Gastroesophageal sphincter (tissue), 4 donors: ENCODE data around the gene ASAH2. TPM values are rescaled to one million over a fixed set of nuclear protein-coding genes. Genes with fewer than 3 reads are reported as not detected.
A peak's percentile ranks its signal among the peaks of the same experiment; 100 is the strongest.

Experiments used
- ATAC-seq: fragments of 150-250 bp; one replicate; pipeline ENCODE4 v1.9.1; 2016; ENCODE audit warnings: mild to moderate bottlenecking, moderate library complexity
- H3K27ac ChIP-seq, 4 donors: fragments of 200-600 bp; sonication (generic) in 3 of 4; 1 replicate in 3 of 4; 2 replicates in 1 of 4; pipeline ENCODE4 v1.5.1; 2016 to 2019
- H3K27me3 ChIP-seq: fragments of 200-600 bp; sonication (generic); one replicate; pipeline ENCODE4 v1.5.1; 2019
- H3K36me3 ChIP-seq, 2 donors: fragments of 200-600 bp; sonication (generic); one replicate each; pipeline ENCODE4 v1.5.1; 2019; ENCODE audit warnings: control low read depth in 1 of 2
- H3K4me1 ChIP-seq, 3 donors: fragments of 200-600 bp; sonication (generic); 1 replicate in 2 of 3; 2 replicates in 1 of 3; pipeline ENCODE4 v1.5.1; 2016 to 2019; ENCODE audit warnings: control low read depth in 2 of 3
- H3K4me3 ChIP-seq, 2 donors: fragments of 200-600 bp; sonication (generic); one replicate each; pipeline ENCODE4 v1.5.1; 2019; ENCODE audit warnings: mild to moderate bottlenecking in 1 of 2, moderate library complexity in 1 of 2
- H3K9me3 ChIP-seq, 3 donors: fragments of 200-600 bp; sonication (generic); one replicate each; pipeline ENCODE4 v1.5.1; 2017 to 2019; ENCODE audit warnings: control low read depth in 2 of 3
- EP300 ChIP-seq: sonication (generic); formaldehyde crosslinking; IDR thresholded peaks from one replicate; pipeline ENCODE4 v1.6.1; 2017; ENCODE audit warnings: antibody characterized with exemption, mild to moderate bottlenecking
- POLR2A ChIP-seq, 2 donors: fragments of 450-650 bp; IDR thresholded peaks; one replicate each; pipeline ENCODE4 v1.6.1; 2017; ENCODE audit warnings: antibody characterized with exemption in 2 of 2, mild to moderate bottlenecking in 2 of 2, moderate library complexity in 1 of 2
- POLR2AphosphoS5 ChIP-seq: sonication (generic); formaldehyde crosslinking; IDR thresholded peaks from one replicate; pipeline ENCODE4 v1.6.1; 2017; ENCODE audit warnings: antibody characterized with exemption
- WGBS, 2 donors: methylation state at CpG; one replicate each; pipeline ENCODE4 v1.1.5; 2018; ENCODE audit warnings: low coverage in 1 of 2; 5-methylcytosine and 5-hydroxymethylcytosine counted together
- total RNA-seq, 4 donors: library from RNA; depleted of rRNA; stranded (reverse); fragments of >200 nt; gene quantifications; one replicate each; pipeline ENCODE4 v1.1.0, GENCODE V29; 2016
- TF ChIP-seq, protein P1 (sequence below), 4 experiments: fragments of 200-600 bp in 2 of 4; fragments of 450-650 bp in 2 of 4; sonication (generic) in 1 of 4; IDR thresholded peaks; one replicate each; pipeline ENCODE4 v1.5.1; 2017 to 2019; ENCODE audit warnings: antibody characterized with exemption in 4 of 4, mild to moderate bottlenecking in 2 of 4, moderate library complexity in 2 of 4

ASAH2 gene
- total RNA-seq, 4 donors from 2014 or later, result 0.27 to 1.2 (median 0.61) TPM

DNA sequence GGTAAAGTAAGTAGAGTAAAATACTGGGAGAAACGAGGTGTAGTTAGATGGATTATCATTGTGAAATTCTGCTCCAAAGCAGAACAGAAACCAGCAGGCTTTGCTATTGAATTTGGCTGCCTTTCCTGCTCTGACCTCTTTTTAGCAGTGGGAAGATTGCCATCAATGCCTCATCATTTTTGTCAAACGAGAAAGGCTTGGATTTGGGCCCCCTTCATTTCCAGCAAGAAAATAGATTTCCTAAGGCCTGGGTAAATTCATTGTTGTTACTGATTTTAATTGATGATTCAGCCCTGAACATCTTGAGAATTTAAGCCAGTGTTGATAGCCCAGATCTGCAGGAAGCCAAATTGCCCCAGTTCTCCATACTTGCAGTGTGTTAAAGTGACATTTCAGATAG lies 35.2 kb upstream of the ASAH2 start:
- WGBS, 2 donors, result 0 to 10% methylated on average over 2 of the region's 2 CpGs
- peak; percentile 51 for ATAC-seq
- no peak overlapping the region for H3K4me3 ChIP-seq

DNA sequence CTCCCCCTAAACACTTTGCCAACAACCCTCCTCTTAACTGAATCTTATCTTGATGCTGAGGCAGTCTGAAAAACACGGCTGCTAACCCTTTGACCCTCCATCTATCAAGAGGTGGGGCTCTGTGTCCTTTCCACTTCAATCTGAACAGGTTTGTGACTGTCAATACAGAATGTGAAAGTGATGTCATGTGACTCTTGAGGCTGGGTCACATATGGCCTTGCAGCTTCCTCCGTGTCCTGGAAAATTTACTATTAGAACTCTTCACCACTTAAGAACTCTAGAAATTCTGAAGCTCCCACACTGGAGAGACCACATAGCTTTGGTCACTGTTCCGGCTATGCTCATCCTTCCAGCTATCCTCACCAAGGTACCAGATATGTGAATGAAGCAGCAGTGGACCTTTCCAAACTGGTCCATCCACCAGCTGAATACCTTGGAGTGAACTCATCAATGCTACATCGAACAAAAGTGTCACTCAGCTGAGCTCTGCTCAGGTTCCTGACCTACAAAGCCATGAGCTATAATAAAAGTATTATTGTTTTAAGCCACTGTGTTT lies 30.7 kb upstream of the ASAH2 start:
- 71 to 76% methylated on average over 3 to 4 of the region's 4 CpGs for WGBS, 2 donors
- Histone ChIP-seq H3K27ac (no peak overlapping the region), H3K9me3 (no peaks in the 10 kb centered on the region), H3K27me3 (peaks cover 9% of the 10 kb centered on the region), H3K4me3 (no peak overlapping the region), H3K4me1 (peaks cover 0 to 5% (median 0%) of the 10 kb centered on the region in 3 donors), H3K36me3 (no peaks in the 10 kb centered on the region)
- ATAC-seq, result no peak
- TF ChIP-seq, protein P1, sequence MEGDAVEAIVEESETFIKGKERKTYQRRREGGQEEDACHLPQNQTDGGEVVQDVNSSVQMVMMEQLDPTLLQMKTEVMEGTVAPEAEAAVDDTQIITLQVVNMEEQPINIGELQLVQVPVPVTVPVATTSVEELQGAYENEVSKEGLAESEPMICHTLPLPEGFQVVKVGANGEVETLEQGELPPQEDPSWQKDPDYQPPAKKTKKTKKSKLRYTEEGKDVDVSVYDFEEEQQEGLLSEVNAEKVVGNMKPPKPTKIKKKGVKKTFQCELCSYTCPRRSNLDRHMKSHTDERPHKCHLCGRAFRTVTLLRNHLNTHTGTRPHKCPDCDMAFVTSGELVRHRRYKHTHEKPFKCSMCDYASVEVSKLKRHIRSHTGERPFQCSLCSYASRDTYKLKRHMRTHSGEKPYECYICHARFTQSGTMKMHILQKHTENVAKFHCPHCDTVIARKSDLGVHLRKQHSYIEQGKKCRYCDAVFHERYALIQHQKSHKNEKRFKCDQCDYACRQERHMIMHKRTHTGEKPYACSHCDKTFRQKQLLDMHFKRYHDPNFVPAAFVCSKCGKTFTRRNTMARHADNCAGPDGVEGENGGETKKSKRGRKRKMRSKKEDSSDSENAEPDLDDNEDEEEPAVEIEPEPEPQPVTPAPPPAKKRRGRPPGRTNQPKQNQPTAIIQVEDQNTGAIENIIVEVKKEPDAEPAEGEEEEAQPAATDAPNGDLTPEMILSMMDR (IDR thresholded peaks at IDR 0.05), result no peak
- TF ChIP-seq EP300 (no peak), POLR2AphosphoS5 (no peak), POLR2A (IDR thresholded peaks at IDR 0.05) (no peak)

More for the DNA sequence above, 35.2 kb upstream of the ASAH2 start:
- no peak for TF ChIP-seq EP300
- peak; percentile 11 for TF ChIP-seq POLR2AphosphoS5
- Histone ChIP-seq H3K4me1 (peaks cover 0 to 11% (median 0%) of the 10 kb centered on the region in 3 donors), H3K36me3 (no peaks in the 10 kb centered on the region), H3K9me3 (no peaks in the 10 kb centered on the region), H3K27me3 (no peaks in the 10 kb centered on the region), H3K27ac (no peak overlapping the region)

- Histone ChIP-seq H3K4me3 (no peak overlapping the region), H3K27ac (no peak overlapping the region), H3K36me3 (no peaks in the 10 kb centered on the region), H3K27me3 (peaks cover 9% of the 10 kb centered on the region), H3K4me1 (no peaks in the 10 kb centered on the region), H3K9me3 (no peaks in the 10 kb centered on the region)
- no peak for ATAC-seq
- TF ChIP-seq EP300, result no peak
- TF ChIP-seq, protein P1 (IDR thresholded peaks at IDR 0.05), result no peak
- no peak for TF ChIP-seq POLR2AphosphoS5
- no peak for TF ChIP-seq POLR2A (IDR thresholded peaks at IDR 0.05)
- WGBS, 2 donors, result 80% methylated on average over 7 to 8 of the region's 8 CpGs
Measured at GRCh38 chr10:50281210-50281966, 30.1 kb upstream of the ASAH2 start.

GRCh38 chr10:50280049-50280841 lies 28.9 kb upstream of the ASAH2 start:
- TF ChIP-seq EP300, result no peak
- TF ChIP-seq POLR2AphosphoS5, result no peak
- TF ChIP-seq POLR2A (IDR thresholded peaks at IDR 0.05), result no peak
- TF ChIP-seq, protein P1 (IDR thresholded peaks at IDR 0.05), result no peak
- Histone ChIP-seq H3K9me3 (no peaks in the 10 kb centered on the region), H3K27ac (no peak overlapping the region), H3K4me1 (no peaks in the 10 kb centered on the region), H3K27me3 (peaks cover 9% of the 10 kb centered on the region), H3K4me3 (no peak overlapping the region), H3K36me3 (no peaks in the 10 kb centered on the region)
- ATAC-seq, result no peak
- WGBS, 2 donors, result 49 to 76% methylated on average over 3 to 5 of the region's 5 CpGs

- Histone ChIP-seq H3K27ac (no peak overlapping the region), H3K9me3 (no peaks in the 10 kb centered on the region), H3K36me3 (no peaks in the 10 kb centered on the region), H3K27me3 (peaks cover 9% of the 10 kb centered on the region), H3K4me1 (no peaks in the 10 kb centered on the region), H3K4me3 (no peak overlapping the region)
- ATAC-seq, result no peak
- WGBS, 2 donors, result 28 to 58% methylated on average over 2 to 4 of the region's 5 CpGs
- TF ChIP-seq, protein P1 (IDR thresholded peaks at IDR 0.05), result no peak
- TF ChIP-seq POLR2A (IDR thresholded peaks at IDR 0.05), result no peak
- no peak for TF ChIP-seq EP300
- TF ChIP-seq POLR2AphosphoS5, result no peak
Measured at GRCh38 chr10:50279489-50279888, 28.2 kb upstream of the ASAH2 start.
